Mucosa of descending colon (tissue), 3 donors: ENCODE results near the gene IFNGR2. TPM values are rescaled to one million over a fixed set of nuclear protein-coding genes. Genes with fewer than 3 reads are reported as not detected.

ENCODE experiments used
- ATAC-seq: fragments of 200-7000 bp; cut with Tn5 transposase; one replicate; pipeline ENCODE4 v1.9.1; 2020; ENCODE audit warnings: mild to moderate bottlenecking, moderate library complexity
- DNase-seq, 3 donors: peaks; one replicate each; pipeline ENCODE4 v3.0.0-alpha.2; 2020
- H3K36me3 ChIP-seq: fragments of 200-600 bp; one replicate; pipeline ENCODE4 v1.8.0; 2021; ENCODE audit warnings: low read depth, mild to moderate bottlenecking
- H3K4me1 ChIP-seq: fragments of 200-600 bp; one replicate; pipeline ENCODE4 v1.8.0; 2021; ENCODE audit warnings: low read depth, mild to moderate bottlenecking
- H3K4me3 ChIP-seq: fragments of 200-600 bp; one replicate; pipeline ENCODE4 v1.8.0; 2021; ENCODE audit warnings: mild to moderate bottlenecking
- H3K9me3 ChIP-seq: fragments of 200-600 bp; one replicate; pipeline ENCODE4 v1.8.0; 2021; ENCODE audit warnings: mild to moderate bottlenecking
- CTCF ChIP-seq: fragments of 200-600 bp; IDR thresholded peaks from one replicate; pipeline ENCODE4 v1.8.0; 2022; ENCODE audit warnings: antibody characterized with exemption, mild to moderate bottlenecking
- intact Hi-C, 2 donors: fragments of 100-400 bp; cut with DNase I in 1 of 2; cut with micrococcal nuclease in 1 of 2; formaldehyde crosslinking; loops; one replicate each; pipeline versions ENCODE4 v1.11.0 to v1.11.1; 2022; cut with DNase I, micrococcal nuclease
- long read RNA-seq, 2 donors: library from polyadenylated mRNA; unstranded; transcript quantifications; one replicate each; pipeline ENCODE4 v2.0.0, GENCODE V29; 2019 to 2021
- total RNA-seq, 3 donors: library from RNA; stranded (reverse); fragmentation: NEBNext Ultra II Directional in 2 of 3; extraction: Animal tissue kit (Norgen Biotek cat#: 25700) in 2 of 3; gene quantifications; one replicate each; pipeline versions ENCODE4 v1.2.1 to v1.2.4, GENCODE V29; 2021 to 2023
- donor health status: DM: no; HTN: no; CAD: no; lungs with moderate emphysema.
- donor health status: DM: no; HTN: no; CAD: no.
- donor health status: DM: no; HTN: yes; CAD: no.

Gene IFNGR2, protein sequence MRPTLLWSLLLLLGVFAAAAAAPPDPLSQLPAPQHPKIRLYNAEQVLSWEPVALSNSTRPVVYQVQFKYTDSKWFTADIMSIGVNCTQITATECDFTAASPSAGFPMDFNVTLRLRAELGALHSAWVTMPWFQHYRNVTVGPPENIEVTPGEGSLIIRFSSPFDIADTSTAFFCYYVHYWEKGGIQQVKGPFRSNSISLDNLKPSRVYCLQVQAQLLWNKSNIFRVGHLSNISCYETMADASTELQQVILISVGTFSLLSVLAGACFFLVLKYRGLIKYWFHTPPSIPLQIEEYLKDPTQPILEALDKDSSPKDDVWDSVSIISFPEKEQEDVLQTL
- 100 to 1,000 TPM in 1 of 3 donors, 10 to 100 TPM in 2; 56.3 to 155 (median 87.8) TPM for total RNA-seq
- long read RNA-seq, donor 1, transcript IFNGR2-201 (7 exons, 2,221 nt), result major isoform, 128 of 149 reads
- long read RNA-seq, donor 1, transcript IFNGR2-202 (8 exons, 1,742 nt), result minor isoform, 5 of 149 reads
- long read RNA-seq, donor 1, partial matches to known transcripts, result 2 of 149 reads
- long read RNA-seq, donor 1, other reads (novel, unspliced or antisense), result 10 of 149 reads
- long read RNA-seq, donor 2, transcript IFNGR2-206 (6 exons, 966 nt), result minor isoform, 5 of 156 reads
- long read RNA-seq, donor 2, transcript IFNGR2-201 (7 exons, 2,221 nt), result major isoform, 116 of 156 reads
- long read RNA-seq, donor 2, partial matches to known transcripts, result 5 of 156 reads
- long read RNA-seq, donor 2, other reads (novel, unspliced or antisense), result 26 of 156 reads

GRCh38 chr21:33403128-33403785 lies at the start of gene IFNGR2:
Gene IFNGR2 (plus strand): TSS chr21:33403413. CDS start chr21:33403544, 131 bp downstream.
- peak; percentile 52 to 74 (median 69) for DNase-seq
- intact Hi-C loops, result no loop called here
- Histone ChIP-seq H3K36me3 (no peaks in the 10 kb centered on the region), H3K4me1 (peaks cover 21% of the 10 kb centered on the region), H3K4me3 (peak within 1 kb of the TSS; percentile 74), H3K9me3 (no peaks in the 10 kb centered on the region)
- ATAC-seq, result peak; percentile 45
- no peak for TF ChIP-seq CTCF

GRCh38 chr21:33355355-33355754 lies 47.9 kb upstream of the IFNGR2 start:
- no peak for ATAC-seq
- Histone ChIP-seq H3K4me1 (no peaks in the 10 kb centered on the region), H3K36me3 (no peaks in the 10 kb centered on the region), H3K9me3 (no peaks in the 10 kb centered on the region), H3K4me3 (no peak overlapping the region)
- no peak for DNase-seq
- TF ChIP-seq CTCF, result no peak
- intact Hi-C loops, result loop anchor here in 1 of 2 donors (10.0 kb wide), 1 partner anchor 161 kb away; no protein-coding TSS in a partner anchor

DNA sequence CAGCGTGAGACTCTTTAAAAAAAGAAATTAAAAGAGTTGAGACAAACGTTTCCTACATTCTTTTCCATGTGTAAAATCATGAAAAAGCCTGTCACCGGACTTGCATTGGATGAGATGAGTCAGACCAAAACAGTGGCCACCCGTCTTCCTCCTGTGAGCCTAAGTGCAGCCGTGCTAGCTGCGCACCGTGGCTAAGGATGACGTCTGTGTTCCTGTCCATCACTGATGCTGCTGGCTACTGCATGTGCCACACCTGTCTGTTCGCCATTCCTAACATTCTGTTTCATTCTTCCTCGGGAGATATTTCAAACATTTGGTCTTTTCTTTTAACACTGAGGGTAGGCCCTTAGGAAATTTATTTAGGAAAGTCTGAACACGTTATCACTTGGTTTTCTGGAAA lies 47.2 kb upstream of the IFNGR2 start:
- no peak overlapping the region for H3K4me3 ChIP-seq
- ATAC-seq (no peak), DNase-seq (no peak)
- intact Hi-C loops, result loop anchor here in 1 of 2 donors (10.0 kb wide), 1 partner anchor 161 kb away; no protein-coding TSS in a partner anchor
- no peaks in the 10 kb centered on the region for H3K9me3 ChIP-seq
- H3K4me1 ChIP-seq, result peaks cover 6% of the 10 kb centered on the region
- H3K36me3 ChIP-seq, result no peaks in the 10 kb centered on the region
- TF ChIP-seq CTCF, result no peak

DNA sequence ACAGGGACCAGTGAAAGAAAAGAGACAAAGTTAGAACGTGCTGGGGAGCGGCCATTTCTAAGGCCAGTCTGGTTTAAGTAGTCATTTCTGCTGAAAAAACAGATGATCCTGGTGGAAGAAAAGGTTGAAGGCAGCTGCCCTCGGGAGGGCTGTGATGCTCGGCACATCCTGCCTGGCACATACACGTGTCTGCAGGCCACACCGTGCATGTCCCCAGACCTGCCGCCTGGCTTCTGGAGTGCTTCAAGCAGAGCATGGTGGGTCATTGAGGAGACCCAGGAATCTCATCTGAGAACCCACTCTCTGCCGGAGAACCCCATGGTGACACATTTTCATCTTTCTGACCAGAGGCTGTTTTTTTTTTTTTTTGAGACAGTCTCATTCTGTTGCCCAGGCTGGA lies 46.0 kb upstream of the IFNGR2 start:
- ATAC-seq (no peak), DNase-seq (no peak)
- intact Hi-C loops, result loop anchor here in 1 of 2 donors (10.0 kb wide), 1 partner anchor 162 kb away; no protein-coding TSS in a partner anchor
- Histone ChIP-seq H3K4me3 (no peak overlapping the region), H3K36me3 (no peaks in the 10 kb centered on the region), H3K4me1 (peaks cover 13% of the 10 kb centered on the region), H3K9me3 (no peaks in the 10 kb centered on the region)
- no peak for TF ChIP-seq CTCF

- DNase-seq (no peak), ATAC-seq (no peak)
- no peak overlapping the region for H3K4me3 ChIP-seq
- intact Hi-C loops, result loop anchor here in 1 of 2 donors (10.0 kb wide), 1 partner anchor 165 kb away; no protein-coding TSS in a partner anchor
- no peak for TF ChIP-seq CTCF
- H3K9me3 ChIP-seq, result no peaks in the 10 kb centered on the region
- H3K36me3 ChIP-seq, result no peaks in the 10 kb centered on the region
- H3K4me1 ChIP-seq, result peaks cover 15% of the 10 kb centered on the region
Observed at GRCh38 chr21:33359446-33359845, 43.8 kb upstream of the IFNGR2 start.
